Measurements from ENCODE around the gene CAPN9. TPM values are rescaled to one million over a fixed set of nuclear protein-coding genes. Genes with fewer than 3 reads are reported as not detected.

The CAPN9 gene
- total and polyA plus RNA-seq, 2 donors (not counting 3 experiments of a cell fraction or from before 2014, with no cell fraction given) = not detected

- H2AFZ ChIP-seq (ENCODE audit: low read depth, low read length) = no peak overlapping the region
- DNase-seq (ENCODE audit: low read depth, low spot score) (no peak), FAIRE-seq (no peak)
- H3K36me3 ChIP-seq (ENCODE audit: control insufficient read depth in 2 of 2, extremely low read depth in 1 of 2, insufficient read depth in 2 of 2, low read length in 2 of 2) = no peaks in the 10 kb centered on the region
- dilution Hi-C loops (cut with MboI; ENCODE audit: extremely low pct_ligation_motif_present, low sequenced_read_pairs) (no loop called here), intact Hi-C loops (cut with micrococcal nuclease) (no loop called here)
- POLR2A ChIA-PET = no interaction called here
- no peaks in the 10 kb centered on the region for H3K9me3 ChIP-seq (replicated peaks; ENCODE audit: control insufficient read depth, insufficient read depth, low read length)
- BruUV-seq (replicated peaks) = no TSS peak
- no peaks in the 10 kb centered on the region for H3K4me1 ChIP-seq (ENCODE audit: control insufficient read depth, extremely low read depth, insufficient read depth, low read length)
- H3K79me2 ChIP-seq (ENCODE audit: control insufficient read depth, insufficient read depth, low read length) = no peaks in the 10 kb centered on the region
- H3K27me3 ChIP-seq (ENCODE audit: control insufficient read depth in 2 of 2, insufficient read depth in 2 of 2, low read length in 2 of 2) = peaks cover 0 to 2% of the 10 kb centered on the region in 2 experiments
- no peaks in the 10 kb centered on the region for H4K20me1 ChIP-seq (replicated peaks; ENCODE audit: control insufficient read depth, extremely low read depth, insufficient read depth, low read length)
- no peak overlapping the region for H3K4me3 ChIP-seq (replicated peaks in 1 of 3; ENCODE audit: insufficient read depth in 1 of 3, low read depth in 1 of 3, low read length in 3 of 3)
- no peak overlapping the region for H3K9ac ChIP-seq (replicated peaks; ENCODE audit: extremely low read depth, insufficient read depth, low read length)
- H3K4me2 ChIP-seq (ENCODE audit: insufficient read depth, low read length) = no peak overlapping the region
- H3K27ac ChIP-seq (ENCODE audit: insufficient read depth, low read depth, low read length) = no peak overlapping the region
- CTCF ChIA-PET = no interaction called here
- no peak for TF ChIP-seq POLR2AphosphoS5 (IDR thresholded peaks at IDR 0.05; ENCODE audit: insufficient read depth, low read depth, low read length)
- TF ChIP-seq MYC (IDR thresholded peaks at IDR 0.05; ENCODE audit: low read depth, low read length) = no peak
- TF ChIP-seq CTCF (IDR thresholded peaks at IDR 0.05; ENCODE audit: extremely low read depth in 1 of 2, insufficient read depth in 1 of 2, low read depth in 1 of 2, low read length in 2 of 2) = no peak
- TF ChIP-seq GATA2 (IDR thresholded peaks at IDR 0.05; ENCODE audit: insufficient read depth, insufficient read length, low read depth, low read length) = no peak
- TF ChIP-seq JUN (IDR thresholded peaks at IDR 0.05; ENCODE audit: borderline replicate concordance, insufficient read depth, insufficient read length, low read depth) = no peak
- TF ChIP-seq, protein P1, sequence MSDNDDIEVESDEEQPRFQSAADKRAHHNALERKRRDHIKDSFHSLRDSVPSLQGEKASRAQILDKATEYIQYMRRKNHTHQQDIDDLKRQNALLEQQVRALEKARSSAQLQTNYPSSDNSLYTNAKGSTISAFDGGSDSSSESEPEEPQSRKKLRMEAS (IDR thresholded peaks at IDR 0.05; ENCODE audit: insufficient read depth, insufficient read length) = no peak
- TF ChIP-seq EZH2 (IDR thresholded peaks at IDR 0.05; ENCODE audit: borderline replicate concordance, low read depth, low read length, severe bottlenecking) = no peak
- no peak for TF ChIP-seq POLR2A (IDR thresholded peaks at IDR 0.05; ENCODE audit: low read depth, low read length)
- TF ChIP-seq FOS (IDR thresholded peaks at IDR 0.05; ENCODE audit: borderline replicate concordance, insufficient read depth, low read length) = no peak
- H3K9me1 ChIP-seq (replicated peaks; ENCODE audit: control insufficient read depth, extremely low read depth, insufficient read depth, low read length) = no peaks in the 10 kb centered on the region
Observed at GRCh38 chr1:230725256-230726012, 21.8 kb upstream of the CAPN9 start.
